ENCODE measurements around the gene MAP3K14. TPM values are rescaled to one million over a fixed set of nuclear protein-coding genes. Genes with fewer than 3 reads are reported as not detected.

Gene MAP3K14
- polyA plus RNA-seq, 1 of the 3 experiments (the other 2 are of a cell fraction) = 11.9 TPM

GRCh38 chr17:45338996-45339535 lies 22.2 kb upstream of the MAP3K14 start:
- Histone ChIP-seq H3F3A (replicated peaks; ENCODE audit: insufficient read depth) (peaks cover 13% of the 10 kb centered on the region), H3K79me2 (ENCODE audit: insufficient read depth) (no peaks in the 10 kb centered on the region), H3K4me3 (ENCODE audit: low read depth in 2 of 2, low read length in 1 of 2) (no peak overlapping the region), H3K36me3 (replicated peaks in 1 of 2; ENCODE audit: control insufficient read depth in 1 of 2, insufficient read depth in 2 of 2, low read length in 1 of 2) (no peaks in the 10 kb centered on the region), H3K27me3 (ENCODE audit: insufficient read depth) (no peaks in the 10 kb centered on the region), H3K9me3 (no peaks in the 10 kb centered on the region), H3K27ac (ENCODE audit: low read depth in 2 of 2, low read length in 1 of 2) (no peak overlapping the region), H2AFZ (ENCODE audit: low read depth) (no peak overlapping the region), H4K20me1 (ENCODE audit: insufficient read depth) (no peaks in the 10 kb centered on the region), H3K4me1 (ENCODE audit: control insufficient read depth in 1 of 2, insufficient read depth in 2 of 2, low read depth in 1 of 2, low read length in 1 of 2) (peaks cover 12 to 18% of the 10 kb centered on the region in 2 experiments; a peak in 3 of 4 replicates), H3K9me2 (no peaks in the 10 kb centered on the region), H3K4me2 (no peak overlapping the region), H3K9ac (no peak overlapping the region)
- no peak for DNase-seq
- CTCF ChIA-PET = interaction anchor here (0.7 to 1.6 kb wide), 4 partner anchors 43 to 120 kb away, joined by 3 to 5 read pairs (median 3); no protein-coding TSS in a partner anchor
- POLR2A ChIA-PET = no interaction called here
- TF ChIP-seq RFX5 (IDR thresholded peaks at IDR 0.05; ENCODE audit: low read length) = no peak
- no peak for TF ChIP-seq NRF1 (IDR thresholded peaks at IDR 0.05; ENCODE audit: low read depth, low read length)
- no peak for TF ChIP-seq PBX3 (IDR thresholded peaks at IDR 0.05)
- TF ChIP-seq USF1 (IDR thresholded peaks at IDR 0.05; ENCODE audit: borderline replicate concordance, low read depth) = no peak
- TF ChIP-seq FOSL2 (IDR thresholded peaks at IDR 0.05; ENCODE audit: borderline replicate concordance, low read depth) = no peak
- 97% methylated on average over 8 of the region's 8 CpGs for WGBS (ENCODE audit: low lambda C conversion rate)

- Histone ChIP-seq H3K36me3 (replicated peaks in 1 of 2; ENCODE audit: control insufficient read depth in 1 of 2, insufficient read depth in 2 of 2, low read length in 1 of 2) (no peaks in the 10 kb centered on the region), H3K4me1 (ENCODE audit: control insufficient read depth in 1 of 2, insufficient read depth in 2 of 2, low read depth in 1 of 2, low read length in 1 of 2) (peaks cover 17 to 18% of the 10 kb centered on the region in 2 experiments; a peak in 3 of 4 replicates), H3K4me3 (ENCODE audit: low read depth in 2 of 2, low read length in 1 of 2) (no peak overlapping the region), H3K9me2 (no peaks in the 10 kb centered on the region), H2AFZ (ENCODE audit: low read depth) (peak overlapping the region; percentile 87), H3K9ac (no peak overlapping the region), H4K20me1 (ENCODE audit: insufficient read depth) (no peaks in the 10 kb centered on the region), H3K79me2 (ENCODE audit: insufficient read depth) (no peaks in the 10 kb centered on the region), H3K27me3 (ENCODE audit: insufficient read depth) (no peaks in the 10 kb centered on the region), H3K9me3 (no peaks in the 10 kb centered on the region), H3K27ac (ENCODE audit: low read depth in 2 of 2, low read length in 1 of 2) (peak overlapping the region in 1 of 2 experiments; percentile 26; a peak in 1 of 4 replicates), H3F3A (replicated peaks; ENCODE audit: insufficient read depth) (peaks cover 13% of the 10 kb centered on the region), H3K4me2 (no peak overlapping the region)
- WGBS (ENCODE audit: low lambda C conversion rate) = 90% methylated on average over 15 of the region's 15 CpGs
- peak; percentile 30 for DNase-seq
- ChIA-PET POLR2A (interaction anchor here (0.7 kb wide), 1 partner anchor 22 kb away, joined by 3 read pairs; no protein-coding TSS in a partner anchor), CTCF (interaction anchor here (0.6 to 1.6 kb wide), 5 partner anchors 42 to 333 kb away, joined by 3 to 5 read pairs (median 3); no protein-coding TSS in a partner anchor)
- no peak for TF ChIP-seq RXRA (IDR thresholded peaks at IDR 0.05; ENCODE audit: borderline replicate concordance, low read depth)
- no peak for TF ChIP-seq RFX5 (IDR thresholded peaks at IDR 0.05; ENCODE audit: low read length)
- no peak for TF ChIP-seq CTCF (IDR thresholded peaks at IDR 0.05)
- no peak for TF ChIP-seq ZBTB33 (IDR thresholded peaks at IDR 0.05; ENCODE audit: borderline replicate concordance, low read depth)
- TF ChIP-seq PBX3 (IDR thresholded peaks at IDR 0.05) = no peak
- TF ChIP-seq MEF2A (IDR thresholded peaks at IDR 0.05; ENCODE audit: borderline replicate concordance, low read depth) = no peak
- no peak for TF ChIP-seq USF2 (IDR thresholded peaks at IDR 0.05; ENCODE audit: borderline replicate concordance, low read depth, low read length)
- no peak for TF ChIP-seq REST (IDR thresholded peaks at IDR 0.05; ENCODE audit: low read depth, low read length)
Observed at GRCh38 chr17:45338023-45338781, 21.4 kb upstream of the MAP3K14 start.

Measured in SK-N-SH (cell line).